CD8-positive, alpha-beta memory T cell (primary cell): ENCODE measurements around the gene CFAP74. TPM values are rescaled to one million over a fixed set of nuclear protein-coding genes. Genes with fewer than 3 reads are reported as not detected.

Experiments
- CTCF ChIA-PET: fragments of 350-600 bp; sonication (Branson Sonifier 250); formaldehyde crosslinking; loops from one replicate; lab custom pipeline; 2021; ENCODE audit warnings: antibody characterized with exemption; lab: Charles Lee
- POLR2A ChIA-PET: fragments of 350-600 bp; sonication (Branson Sonifier 250); formaldehyde crosslinking; loops from one replicate; lab custom pipeline; 2021; ENCODE audit warnings: antibody characterized with exemption; lab: Charles Lee
- DNase-seq, 5 donors: peaks; one replicate each; pipeline versions ENCODE4 v3.0.0 to v3.0.0-alpha.2; 2020 to 2022; ENCODE audit warnings: mixed read lengths in 1 of 5
- H3K27ac ChIP-seq: one replicate; pipeline ENCODE4 v1.7.0; 2013; ENCODE audit warnings: low read depth, mild to moderate bottlenecking, low read length, moderate library complexity
- H3K27me3 ChIP-seq: 2 replicates; pipeline ENCODE4 v1.7.0; 2013; ENCODE audit warnings: low read length, mild to moderate bottlenecking; ENCODE audit not compliant: insufficient read depth, poor library complexity, severe bottlenecking
- H3K36me3 ChIP-seq: 2 replicates; pipeline ENCODE4 v1.7.0; 2013; ENCODE audit warnings: mild to moderate bottlenecking, low read length, moderate library complexity; ENCODE audit not compliant: insufficient read depth
- H3K4me1 ChIP-seq: 2 replicates; pipeline ENCODE4 v1.7.0; 2013; ENCODE audit warnings: mild to moderate bottlenecking, low read length, moderate library complexity; ENCODE audit not compliant: insufficient read depth
- H3K4me3 ChIP-seq: 2 replicates; pipeline ENCODE4 v1.7.0; 2013; ENCODE audit warnings: mild to moderate bottlenecking, low read length
- H3K9me3 ChIP-seq: 2 replicates; pipeline ENCODE4 v1.7.0; 2013; ENCODE audit warnings: mild to moderate bottlenecking, low read length
- H3K27ac Mint-ChIP-seq, 8 donors: one replicate each; pipeline ENCODE4 v1.8.0; 2020 to 2021; ENCODE audit warnings: mixed read lengths in 8 of 8, mild to moderate bottlenecking in 6 of 8, inconsistent platforms in 3 of 8, moderate library complexity in 3 of 8
- H3K27me3 Mint-ChIP-seq, 2 donors: one replicate each; pipeline ENCODE4 v1.8.0; 2020 to 2021; ENCODE audit warnings: mixed read lengths in 2 of 2, mild to moderate bottlenecking in 1 of 2, moderate library complexity in 1 of 2
- H3K36me3 Mint-ChIP-seq, 3 donors: one replicate each; pipeline ENCODE4 v1.8.0; 2020 to 2021; ENCODE audit warnings: mixed read lengths in 3 of 3, inconsistent platforms in 1 of 3, mild to moderate bottlenecking in 1 of 3
- H3K4me1 Mint-ChIP-seq, 3 donors: one replicate each; pipeline ENCODE4 v1.8.0; 2020 to 2021; ENCODE audit warnings: mixed read lengths in 3 of 3, inconsistent platforms in 1 of 3, mild to moderate bottlenecking in 1 of 3
- H3K4me3 Mint-ChIP-seq, 7 donors: one replicate each; pipeline ENCODE4 v1.8.0; 2020 to 2021; ENCODE audit warnings: mixed read lengths in 7 of 7, mild to moderate bottlenecking in 6 of 7, moderate library complexity in 4 of 7, inconsistent platforms in 2 of 7
- H3K9me3 Mint-ChIP-seq, 5 donors: one replicate each; pipeline ENCODE4 v1.8.0; 2020 to 2022; ENCODE audit warnings: mixed read lengths in 5 of 5, mild to moderate bottlenecking in 3 of 5, moderate library complexity in 2 of 5, inconsistent platforms in 1 of 5
- polyA plus RNA-seq: library from polyadenylated mRNA; unstranded; fragments of 300-500 nt; fragmentation: Illumina TruSeq; gene quantifications from one replicate; pipeline ENCODE4 v1.2.3, GENCODE V29; 2021
- total RNA-seq, 2 experiments: library from RNA; stranded (reverse); gene quantifications; one replicate each; pipeline ENCODE4 v1.2.3, GENCODE V29; 2021

Gene CFAP74
- total and polyA plus RNA-seq, 3 experiments from 2014 or later = not detected

DNA sequence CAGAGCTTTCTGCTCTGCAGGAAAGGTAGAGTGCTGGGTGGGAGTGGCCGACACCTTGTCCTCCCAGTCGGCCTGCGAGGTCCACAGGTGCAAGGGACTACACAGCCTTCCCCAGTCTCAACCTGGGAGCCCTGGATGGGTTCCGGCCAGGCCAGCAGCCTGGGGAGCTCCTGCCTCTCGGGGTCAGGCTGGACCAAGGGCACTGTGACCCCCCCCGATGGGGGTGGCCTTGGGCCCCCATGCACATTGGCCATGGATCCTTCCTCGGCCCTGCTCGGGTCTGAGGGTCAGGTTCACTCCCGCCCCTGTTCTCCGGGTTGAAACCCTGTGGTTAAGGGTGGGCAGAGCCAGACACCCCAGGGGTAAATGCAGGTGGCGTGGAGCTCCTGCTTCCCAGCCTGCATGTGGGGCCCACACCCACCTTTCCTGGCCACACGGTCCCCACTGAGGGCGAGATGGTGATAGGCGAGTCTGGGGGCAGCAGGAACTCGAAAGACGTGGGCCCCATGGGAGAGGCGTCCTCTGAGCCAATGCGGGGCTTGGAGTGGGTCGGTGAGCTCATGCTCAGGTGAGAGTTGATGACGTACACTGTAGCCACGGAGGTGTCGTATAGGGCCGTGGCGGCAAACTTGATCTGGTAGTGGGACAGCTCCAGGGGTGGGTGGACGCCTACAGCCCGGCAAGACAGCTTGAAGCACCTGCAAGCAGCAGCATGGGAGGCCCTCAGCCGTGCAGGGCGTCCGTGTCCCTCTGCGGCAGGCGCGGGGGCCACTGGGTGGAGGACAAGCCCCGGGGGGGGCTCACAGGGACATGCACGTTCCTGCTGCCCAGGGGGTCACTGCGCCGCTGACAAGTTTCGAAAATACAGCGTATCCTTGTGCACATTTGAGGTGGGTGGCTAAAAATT lies 73.7 kb downstream of the CFAP74 start:
- CTCF ChIA-PET = no interaction called here
- POLR2A ChIA-PET = no interaction called here

DNA sequence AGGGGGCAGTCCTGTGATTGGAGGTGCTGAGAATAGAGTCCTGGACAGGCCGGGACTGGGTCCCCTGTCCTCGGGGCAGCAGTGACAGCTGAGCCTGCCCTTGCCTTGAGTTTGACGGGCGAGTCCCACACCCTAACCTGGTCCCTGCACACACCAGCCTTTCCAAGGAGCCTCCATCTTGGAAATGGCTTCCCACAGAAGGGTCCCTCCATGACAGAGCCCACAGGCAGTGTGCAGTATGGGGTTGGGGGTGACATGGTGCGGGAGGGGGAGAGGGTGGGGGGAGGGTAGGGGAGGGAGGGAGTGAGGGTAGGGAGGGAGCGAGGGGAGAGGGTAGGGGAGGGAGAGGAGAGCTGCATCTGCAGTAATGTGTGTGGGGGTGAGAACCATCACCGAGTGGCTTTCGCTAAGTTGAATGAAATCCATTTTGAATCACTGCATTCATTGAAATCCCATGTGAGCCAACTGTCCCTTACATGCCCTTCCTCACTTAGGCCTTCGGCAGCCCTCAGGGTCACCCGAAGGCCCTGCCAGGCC lies 74.4 kb downstream of the CFAP74 start:
- POLR2A ChIA-PET = no interaction called here
- no peaks in the 10 kb centered on the region for H3K4me1 Mint-ChIP-seq

More for the DNA sequence above, 73.7 kb downstream of the CFAP74 start:
- no peaks in the 10 kb centered on the region for H3K36me3 Mint-ChIP-seq
- H3K4me1 Mint-ChIP-seq = no peaks in the 10 kb centered on the region
- H3K4me1 ChIP-seq = no peaks in the 10 kb centered on the region
- H3K27ac ChIP-seq = no peak overlapping the region
- no peak overlapping the region for H3K27ac Mint-ChIP-seq
- no peaks in the 10 kb centered on the region for H3K36me3 ChIP-seq
- H3K9me3 Mint-ChIP-seq = no peaks in the 10 kb centered on the region
- no peaks in the 10 kb centered on the region for H3K9me3 ChIP-seq
- H3K27me3 ChIP-seq = no peaks in the 10 kb centered on the region
- DNase-seq = no peak
- no peaks in the 10 kb centered on the region for H3K27me3 Mint-ChIP-seq
- H3K4me3 ChIP-seq = no peak overlapping the region
- H3K4me3 Mint-ChIP-seq = no peak overlapping the region

DNA sequence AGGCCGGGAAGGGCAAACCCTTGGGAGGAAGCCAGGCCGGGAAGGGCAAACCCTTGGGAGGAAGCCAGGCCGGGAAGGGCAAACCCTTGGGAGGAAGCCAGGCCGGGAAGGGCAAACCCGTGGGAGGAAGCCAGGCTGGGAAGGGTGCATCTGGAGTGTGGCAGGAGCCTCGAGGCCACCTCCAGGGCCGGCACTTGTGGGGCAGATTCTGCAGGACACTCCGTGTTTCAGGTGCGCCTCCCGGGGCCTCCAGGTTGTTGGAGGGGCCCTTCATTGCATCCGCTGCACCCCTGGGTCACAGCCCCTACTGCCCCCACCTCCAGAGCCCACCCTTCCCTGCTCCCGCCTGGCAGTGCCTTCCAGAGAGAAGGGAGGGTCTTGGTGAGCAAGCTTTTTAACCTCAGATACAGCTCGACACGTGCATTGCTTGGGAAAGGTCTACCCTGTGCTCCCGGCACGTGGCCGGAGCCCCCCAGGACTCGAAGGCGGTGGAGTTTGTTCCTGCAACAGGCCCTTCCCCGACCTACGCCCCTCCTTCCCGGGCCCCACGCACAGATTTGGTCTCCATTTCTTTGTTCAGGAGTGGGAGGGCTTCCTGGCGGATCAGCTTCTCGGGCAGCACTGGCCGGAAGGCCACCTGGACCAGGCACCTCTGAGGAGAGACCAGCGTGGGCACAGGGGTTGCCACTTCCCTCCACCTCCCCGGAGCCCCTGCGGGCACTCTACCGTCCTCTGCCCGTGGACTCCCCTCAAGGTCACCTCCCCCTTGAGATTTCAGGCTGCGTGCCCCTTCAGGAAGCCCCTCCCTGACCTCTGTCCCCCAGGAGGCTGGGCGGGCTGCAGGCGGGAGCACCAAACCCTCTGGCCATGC lies 75.1 kb downstream of the CFAP74 start:
- Mint-ChIP-seq H3K27ac (no peak overlapping the region), H3K36me3 (no peaks in the 10 kb centered on the region), H3K4me1 (no peaks in the 10 kb centered on the region), H3K9me3 (no peaks in the 10 kb centered on the region), H3K4me3 (no peak overlapping the region), H3K27me3 (no peaks in the 10 kb centered on the region)
- Histone ChIP-seq H3K9me3 (no peaks in the 10 kb centered on the region), H3K4me3 (no peak overlapping the region), H3K4me1 (no peaks in the 10 kb centered on the region), H3K27me3 (no peaks in the 10 kb centered on the region), H3K36me3 (no peaks in the 10 kb centered on the region), H3K27ac (no peak overlapping the region)
- CTCF ChIA-PET = no interaction called here
- POLR2A ChIA-PET = no interaction called here
- DNase-seq = no peak

More for the DNA sequence above, 74.4 kb downstream of the CFAP74 start:
- no peak overlapping the region for H3K4me3 Mint-ChIP-seq
- Histone ChIP-seq H3K27me3 (no peaks in the 10 kb centered on the region), H3K27ac (no peak overlapping the region), H3K36me3 (no peaks in the 10 kb centered on the region), H3K9me3 (no peaks in the 10 kb centered on the region), H3K4me1 (no peaks in the 10 kb centered on the region), H3K4me3 (no peak overlapping the region)
- DNase-seq = no peak
- no peaks in the 10 kb centered on the region for H3K36me3 Mint-ChIP-seq
- H3K27me3 Mint-ChIP-seq = no peaks in the 10 kb centered on the region
- no peak overlapping the region for H3K27ac Mint-ChIP-seq
- H3K9me3 Mint-ChIP-seq = no peaks in the 10 kb centered on the region
- CTCF ChIA-PET = no interaction called here

DNA sequence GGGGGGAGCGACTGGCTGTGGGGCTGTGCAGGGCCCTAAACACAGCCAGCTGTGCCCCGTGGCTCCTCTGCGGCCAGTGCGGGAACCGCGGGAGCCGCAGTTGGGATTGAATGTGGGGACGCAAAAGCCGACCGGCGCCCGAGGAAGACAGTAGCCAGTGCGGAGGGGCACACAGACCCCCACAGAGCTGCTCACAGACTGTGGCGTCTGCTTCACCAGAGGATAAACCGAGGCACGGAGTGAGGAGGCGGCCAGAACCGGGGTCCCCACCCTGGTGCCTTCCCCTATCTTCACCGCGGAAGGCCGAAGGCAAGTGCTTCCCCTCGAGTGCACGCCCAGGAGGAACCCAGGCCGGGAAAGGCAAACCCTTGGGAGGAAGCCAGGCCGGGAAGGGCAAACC lies 75.8 kb downstream of the CFAP74 start:
- Histone ChIP-seq H3K9me3 (no peaks in the 10 kb centered on the region), H3K27me3 (no peaks in the 10 kb centered on the region), H3K27ac (no peak overlapping the region), H3K4me1 (no peaks in the 10 kb centered on the region), H3K36me3 (no peaks in the 10 kb centered on the region), H3K4me3 (no peak overlapping the region)
- DNase-seq = no peak
- H3K27ac Mint-ChIP-seq = no peak overlapping the region
- no peaks in the 10 kb centered on the region for H3K36me3 Mint-ChIP-seq
- H3K9me3 Mint-ChIP-seq = no peaks in the 10 kb centered on the region
- no peak overlapping the region for H3K4me3 Mint-ChIP-seq
- ChIA-PET POLR2A (no interaction called here), CTCF (no interaction called here)
- H3K4me1 Mint-ChIP-seq = no peaks in the 10 kb centered on the region
- no peaks in the 10 kb centered on the region for H3K27me3 Mint-ChIP-seq

DNA sequence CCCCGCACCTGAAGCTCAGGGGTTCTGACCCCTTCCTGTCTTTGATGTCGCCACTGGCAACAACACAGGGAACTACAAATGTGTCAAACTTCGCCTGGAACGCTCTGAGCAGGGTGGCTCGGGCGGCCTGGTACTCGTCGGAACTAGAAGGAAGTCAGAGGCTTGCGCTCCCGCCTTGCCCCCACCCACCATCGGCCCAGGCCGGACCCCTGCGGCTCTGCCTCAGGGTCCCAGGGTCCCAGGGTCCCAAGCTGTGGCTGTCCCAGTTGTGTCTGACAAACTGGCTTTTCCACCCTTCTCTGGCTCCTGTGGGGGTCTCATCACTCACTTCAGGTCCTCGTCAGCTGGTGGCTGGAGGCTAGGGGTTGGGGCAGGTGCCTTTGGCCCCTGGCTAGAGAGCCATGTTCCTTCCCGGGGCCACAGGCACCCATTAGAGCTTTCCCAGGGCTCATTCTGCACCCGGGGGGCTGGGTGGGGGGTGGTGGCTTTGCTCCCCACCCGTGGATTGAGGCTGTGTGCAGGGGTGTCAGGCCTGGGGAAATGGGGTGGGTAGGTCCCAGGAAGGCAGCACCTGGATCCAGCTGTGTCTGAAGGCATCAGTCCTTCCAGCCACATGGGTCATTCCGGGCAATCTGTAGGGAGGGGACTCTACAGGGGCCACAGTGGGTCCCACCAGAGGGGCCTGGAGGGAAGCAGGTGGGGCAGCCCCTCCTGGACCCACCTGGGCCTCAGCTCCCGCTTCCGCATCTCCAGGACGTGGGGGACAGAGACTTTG lies 76.5 kb downstream of the CFAP74 start:
- Mint-ChIP-seq H3K36me3 (no peaks in the 10 kb centered on the region), H3K9me3 (no peaks in the 10 kb centered on the region), H3K4me1 (no peaks in the 10 kb centered on the region), H3K27me3 (no peaks in the 10 kb centered on the region), H3K4me3 (no peak overlapping the region), H3K27ac (no peak overlapping the region)
- no peaks in the 10 kb centered on the region for H3K36me3 ChIP-seq
- H3K9me3 ChIP-seq = no peaks in the 10 kb centered on the region
- no peak overlapping the region for H3K27ac ChIP-seq
- no peaks in the 10 kb centered on the region for H3K4me1 ChIP-seq
- CTCF ChIA-PET = no interaction called here
- POLR2A ChIA-PET = no interaction called here
- H3K4me3 ChIP-seq = no peak overlapping the region
- H3K27me3 ChIP-seq = no peaks in the 10 kb centered on the region
- DNase-seq = no peak

DNA sequence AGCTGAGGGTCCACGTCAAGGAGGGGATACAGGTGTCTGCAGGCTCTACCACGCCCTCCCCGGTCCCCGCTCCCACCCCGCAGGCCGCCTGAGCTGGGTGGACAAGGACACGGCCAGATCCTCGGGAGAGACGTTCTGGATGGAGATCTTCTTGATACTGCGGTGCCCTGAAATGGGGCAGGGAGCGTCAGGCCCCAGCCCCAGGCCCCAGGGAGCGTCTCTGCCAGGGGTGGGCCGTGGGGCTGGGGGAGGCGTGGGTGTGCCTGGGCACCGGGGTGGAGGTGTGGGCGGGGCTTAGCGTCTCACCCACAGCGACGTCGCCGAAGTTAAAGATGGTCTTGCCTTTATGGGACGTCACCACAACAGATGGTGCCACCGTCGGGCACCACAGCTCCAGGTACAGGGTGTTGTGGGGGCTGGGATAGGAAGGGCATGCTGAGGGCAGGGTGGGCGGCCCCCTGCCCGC lies 77.2 kb downstream of the CFAP74 start:
- Histone ChIP-seq H3K27me3 (no peaks in the 10 kb centered on the region), H3K9me3 (no peaks in the 10 kb centered on the region), H3K4me3 (no peak overlapping the region), H3K27ac (no peak overlapping the region), H3K4me1 (no peaks in the 10 kb centered on the region), H3K36me3 (no peaks in the 10 kb centered on the region)
- H3K27ac Mint-ChIP-seq = no peak overlapping the region
- CTCF ChIA-PET = no interaction called here
- no peaks in the 10 kb centered on the region for H3K27me3 Mint-ChIP-seq
- no peaks in the 10 kb centered on the region for H3K4me1 Mint-ChIP-seq
- H3K4me3 Mint-ChIP-seq = no peak overlapping the region
- POLR2A ChIA-PET = no interaction called here
- no peak for DNase-seq
- H3K9me3 Mint-ChIP-seq = no peaks in the 10 kb centered on the region
- H3K36me3 Mint-ChIP-seq = no peaks in the 10 kb centered on the region

DNA sequence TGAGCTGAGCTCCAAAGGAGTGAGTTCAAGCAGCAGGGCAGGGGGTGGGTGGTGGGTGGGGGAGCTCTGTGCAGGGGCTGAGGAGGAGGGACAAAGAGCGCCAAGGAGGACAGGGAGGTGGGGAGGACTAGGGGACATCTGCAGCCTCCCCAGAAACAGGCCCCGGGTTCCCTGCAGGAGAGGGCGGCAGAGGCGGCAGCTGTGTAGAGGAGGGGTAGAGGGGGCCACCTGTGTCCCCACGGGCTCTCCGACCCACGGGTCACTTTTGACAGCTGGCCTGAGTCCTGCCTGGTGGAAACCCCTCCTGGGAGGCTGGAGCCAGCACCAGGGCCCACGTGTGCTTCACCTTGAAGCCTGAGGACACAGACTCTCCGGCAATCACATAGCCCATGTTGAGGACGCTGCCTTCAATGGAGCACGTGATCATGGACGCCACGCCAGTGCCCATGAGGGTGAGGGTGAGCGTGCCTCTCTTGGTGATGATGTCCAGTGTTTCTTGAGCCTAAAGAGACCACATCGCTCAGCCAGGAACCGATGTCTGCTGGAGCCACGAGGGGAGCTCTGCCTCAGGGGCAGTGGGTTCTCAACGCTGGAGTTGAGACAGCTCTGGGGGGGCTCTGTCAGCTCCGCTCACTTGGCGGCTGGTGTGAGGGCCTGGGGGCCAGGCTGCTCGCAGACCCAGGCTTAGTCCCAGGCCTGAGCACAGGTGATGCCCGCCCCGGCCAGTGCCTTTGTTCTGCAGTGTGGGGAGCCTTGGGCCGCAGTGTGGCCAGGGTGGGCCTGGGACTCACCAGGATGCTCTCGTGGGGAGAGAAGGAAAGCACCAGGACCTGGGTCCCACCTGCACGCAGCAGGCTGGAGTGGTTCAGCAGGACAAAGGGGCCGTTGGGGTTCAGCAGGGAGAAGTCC lies 77.9 kb downstream of the CFAP74 start:
- H3K4me1 ChIP-seq = no peaks in the 10 kb centered on the region
- Mint-ChIP-seq H3K36me3 (no peaks in the 10 kb centered on the region), H3K4me1 (no peaks in the 10 kb centered on the region), H3K27me3 (no peaks in the 10 kb centered on the region), H3K9me3 (no peaks in the 10 kb centered on the region), H3K4me3 (no peak overlapping the region), H3K27ac (no peak overlapping the region)
- H3K9me3 ChIP-seq = no peaks in the 10 kb centered on the region
- H3K4me3 ChIP-seq = no peak overlapping the region
- CTCF ChIA-PET = no interaction called here
- no peak for DNase-seq
- POLR2A ChIA-PET = no interaction called here
- H3K27ac ChIP-seq = no peak overlapping the region
- H3K27me3 ChIP-seq = no peaks in the 10 kb centered on the region
- no peaks in the 10 kb centered on the region for H3K36me3 ChIP-seq
